ENCODE measurements around the gene GRIA4.
A peak's percentile ranks its signal among the peaks of the same experiment; 100 is the strongest.

The GRIA4 gene

GRCh38 chr11:106015066-106015465 lies 405.2 kb downstream of the GRIA4 start:
- DNase-seq, result no peak

GRCh38 chr11:106017093-106017492 lies 407.2 kb downstream of the GRIA4 start:
- DNase-seq, result no peak

GRCh38 chr11:106021181-106021966 lies 411.5 kb downstream of the GRIA4 start:
- DNase-seq, result no peak

- peak; percentile 97 for DNase-seq
Observed at GRCh38 chr11:106021967-106022794, 412.3 kb downstream of the GRIA4 start, which contains the start of gene MSANTD4. TSS of gene MSANTD4 (minus strand) at chr11:106022240. CDS start at chr11:106010917, 11,323 bp downstream.

- no peak for DNase-seq
Observed at GRCh38 chr11:106022795-106023275, 413.0 kb downstream of the GRIA4 start.

- DNase-seq, result no peak
Observed at GRCh38 chr11:106030609-106031008, 420.7 kb downstream of the GRIA4 start.

GRCh38 chr11:106031202-106031810 lies 421.4 kb downstream of the GRIA4 start:
- no peak for DNase-seq
